K562 (cell line): ENCODE data around the gene HSD17B12. TPM values are rescaled to one million over a fixed set of nuclear protein-coding genes. Genes with fewer than 3 reads are reported as not detected.

Source experiments
- BRD4 ChIP-seq: fragments of 200-600 bp; sonication (generic); IDR thresholded peaks from 2 replicates; pipeline ENCODE4 v1.6.1; 2017; ENCODE audit warnings: inconsistent platforms
- BRF2 ChIP-seq: IDR thresholded peaks from 3 replicates; pipeline ENCODE4 v1.6.1; 2011; ENCODE audit warnings: borderline replicate concordance, mild to moderate bottlenecking; ENCODE audit not compliant: insufficient read length, insufficient read depth
- CXXC5 ChIP-seq: fragments of 250-450 bp; sonication (Bioruptor Pico); IDR thresholded peaks from 2 replicates; pipeline ENCODE4 v1.8.0; 2022; ENCODE audit warnings: inconsistent platforms, mild to moderate bottlenecking, moderate library complexity
- FIP1L1 ChIP-seq: fragments of 200-400 bp; formaldehyde crosslinking; IDR thresholded peaks from 2 replicates; pipeline ENCODE4 v1.6.1; 2018; ENCODE audit warnings: mild to moderate bottlenecking, low read depth, low read length; ENCODE audit not compliant: poor library complexity, severe bottlenecking
- HDAC3 ChIP-seq: fragments of 450-650 bp; IDR thresholded peaks from 2 replicates; pipeline ENCODE4 v1.6.1; 2018; ENCODE audit warnings: borderline replicate concordance, mild to moderate bottlenecking, moderate library complexity; ENCODE audit not compliant: partially characterized antibody
- HLTF ChIP-seq: fragments of 450-650 bp; IDR thresholded peaks from 2 replicates; pipeline ENCODE4 v1.6.1; 2016
- TAF15 ChIP-seq: fragments of 200-400 bp; formaldehyde crosslinking; IDR thresholded peaks from 2 replicates; pipeline ENCODE4 v1.6.1; 2017; ENCODE audit warnings: mild to moderate bottlenecking, low read depth, low read length, moderate library complexity
- ZBTB40 ChIP-seq, 2 experiments: fragments of 450-650 bp in 1 of 2; sonication (generic) in 1 of 2; formaldehyde crosslinking in 1 of 2; IDR thresholded peaks; 2 replicates each; pipeline versions ENCODE4 v1.7.1 to v1.9.0; 2016 to 2022; ENCODE audit warnings: inconsistent platforms in 1 of 2, mild to moderate bottlenecking in 1 of 2, missing genetic modification reagents in 1 of 2
- ZBTB43 ChIP-seq: sonication (generic); formaldehyde crosslinking; IDR thresholded peaks from 2 replicates; pipeline ENCODE4 v1.8.0; 2023; ENCODE audit warnings: mild to moderate bottlenecking, missing genetic modification reagents
- ZFP1 ChIP-seq: fragments of 450-650 bp; formaldehyde crosslinking; IDR thresholded peaks from 2 replicates; pipeline ENCODE4 v1.4.0; 2020; ENCODE audit warnings: mild to moderate bottlenecking, mixed read lengths
- ZNF197 ChIP-seq: fragments of 200-800 bp; sonication (Bioruptor generic); IDR thresholded peaks from 2 replicates; pipeline ENCODE4 v1.6.1; 2016; ENCODE audit warnings: low read depth, missing genetic modification characterization, missing compliant biosample characterization
- ZNF644 ChIP-seq: fragments of 200-800 bp; sonication (Bioruptor generic); IDR thresholded peaks from 2 replicates; pipeline ENCODE4 v1.6.1; 2016; ENCODE audit warnings: low read depth, missing genetic modification characterization, missing compliant biosample characterization
- ZNF785 ChIP-seq: fragments of 250-450 bp; sonication (Bioruptor Pico); IDR thresholded peaks from 2 replicates; pipeline ENCODE4 v1.4.0; 2020; ENCODE audit warnings: mild to moderate bottlenecking
- polyA plus RNA-seq, 8 experiments: library from polyadenylated mRNA; depleted of rRNA in 4 of 8; stranded (reverse) in 5 of 8; unstranded in 3 of 8; fragments of >200 nt; fragmentation: Nextera tagmentation in 2 of 8; fragmentation: Illumina TruSeq in 1 of 8; extraction: Ambion mirVana in 2 of 8; extraction: Trizol in 1 of 8; gene quantifications; 2 replicates each; pipeline versions ENCODE4 v1.2.1 to v1.2.3, GENCODE V29; 2011 to 2014; ENCODE audit warnings: inconsistent platforms in 1 of 8, missing spikeins in 1 of 8
- total RNA-seq, 7 experiments: library from RNA; depleted of rRNA in 6 of 7; stranded (reverse); fragments of >200 nt in 6 of 7; fragmentation: Illumina TruSeq in 2 of 7; extraction: Trizol in 2 of 7; gene quantifications; 2 replicates each; pipeline versions ENCODE4 v1.2.1 to v1.2.3, GENCODE V29; 2011 to 2021; ENCODE audit warnings: low replicate concordance in 1 of 7
- TF ChIP-seq, protein P1 (sequence below), 2 experiments: fragments of 450-650 bp in 1 of 2; sonication (generic) in 1 of 2; formaldehyde crosslinking in 1 of 2; IDR thresholded peaks in 1 of 2; conservative IDR thresholded peaks in 1 of 2; 2 replicates each; pipeline versions ENCODE4 v1.6.1 to v1.8.1; 2016 to 2023; ENCODE audit warnings: mild to moderate bottlenecking in 2 of 2, moderate library complexity in 2 of 2, inconsistent platforms in 1 of 2, missing genetic modification reagents in 1 of 2

Gene HSD17B12
- total and polyA plus RNA-seq, 9 of the 15 experiments (the other 6 are each of a cell fraction or from before 2014, with no cell fraction given): 9.1 to 34.5 (median 23.3) TPM

DNA sequence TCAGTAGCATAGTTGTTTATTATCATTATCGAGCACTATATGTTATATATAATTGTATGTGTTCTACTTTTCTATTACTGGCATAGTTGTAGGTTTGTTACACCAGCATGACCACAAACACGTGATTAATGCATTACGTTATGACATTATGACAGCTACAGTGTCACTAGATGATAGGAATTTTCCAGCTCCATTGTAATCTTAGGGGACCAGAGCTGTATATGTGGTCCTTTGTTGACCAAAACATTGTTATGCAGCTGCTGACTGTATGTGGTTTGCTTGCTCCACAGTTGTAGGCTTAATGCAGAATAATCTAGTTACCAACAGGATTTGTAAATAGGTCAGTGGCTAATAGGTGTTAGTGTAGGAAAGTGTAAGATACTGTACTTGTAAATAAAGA, 66.1 kb downstream of the HSD17B12 start (continued):
- TF ChIP-seq, protein P1, sequence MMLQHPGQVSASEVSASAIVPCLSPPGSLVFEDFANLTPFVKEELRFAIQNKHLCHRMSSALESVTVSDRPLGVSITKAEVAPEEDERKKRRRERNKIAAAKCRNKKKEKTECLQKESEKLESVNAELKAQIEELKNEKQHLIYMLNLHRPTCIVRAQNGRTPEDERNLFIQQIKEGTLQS (IDR thresholded peaks at IDR 0.05): peak; percentile 74
- TF ChIP-seq, protein P1 (CRISPR knock-in tag; conservative IDR thresholded peaks at IDR 0.05): no peak
- TF ChIP-seq CXXC5 (CRISPR knock-in tag) (peak; percentile 23; the same call in 1 of the 2 replicates), ZNF785 (CRISPR knock-in tag) (no peak), ZFP1 (no peak), HDAC3 (no peak), ZNF197 (CRISPR knock-in tag) (no peak), HLTF (no peak), BRF2 (no peak), TAF15 (no peak), FIP1L1 (no peak), ZBTB40 (IDR thresholded peaks at IDR 0.05) (0 out of 2 replicates have a peak, but pooled peaks have one; percentile 22), ZBTB40 (CRISPR knock-in tag; IDR thresholded peaks at IDR 0.05) (no peak), BRD4 (no peak), ZBTB43 (CRISPR knock-in tag) (no peak), ZNF644 (tag) (0 out of 2 replicates have a peak, but pooled peaks have one; percentile 50)
